Measurements from ENCODE around the gene ERF.
A peak's percentile ranks its signal among the peaks of the same experiment; 100 is the strongest.

The ERF gene

GRCh38 chr19:42207767-42208271, 47.1 kb downstream of the ERF start:
- DNase-seq: peak; percentile 54

DNA sequence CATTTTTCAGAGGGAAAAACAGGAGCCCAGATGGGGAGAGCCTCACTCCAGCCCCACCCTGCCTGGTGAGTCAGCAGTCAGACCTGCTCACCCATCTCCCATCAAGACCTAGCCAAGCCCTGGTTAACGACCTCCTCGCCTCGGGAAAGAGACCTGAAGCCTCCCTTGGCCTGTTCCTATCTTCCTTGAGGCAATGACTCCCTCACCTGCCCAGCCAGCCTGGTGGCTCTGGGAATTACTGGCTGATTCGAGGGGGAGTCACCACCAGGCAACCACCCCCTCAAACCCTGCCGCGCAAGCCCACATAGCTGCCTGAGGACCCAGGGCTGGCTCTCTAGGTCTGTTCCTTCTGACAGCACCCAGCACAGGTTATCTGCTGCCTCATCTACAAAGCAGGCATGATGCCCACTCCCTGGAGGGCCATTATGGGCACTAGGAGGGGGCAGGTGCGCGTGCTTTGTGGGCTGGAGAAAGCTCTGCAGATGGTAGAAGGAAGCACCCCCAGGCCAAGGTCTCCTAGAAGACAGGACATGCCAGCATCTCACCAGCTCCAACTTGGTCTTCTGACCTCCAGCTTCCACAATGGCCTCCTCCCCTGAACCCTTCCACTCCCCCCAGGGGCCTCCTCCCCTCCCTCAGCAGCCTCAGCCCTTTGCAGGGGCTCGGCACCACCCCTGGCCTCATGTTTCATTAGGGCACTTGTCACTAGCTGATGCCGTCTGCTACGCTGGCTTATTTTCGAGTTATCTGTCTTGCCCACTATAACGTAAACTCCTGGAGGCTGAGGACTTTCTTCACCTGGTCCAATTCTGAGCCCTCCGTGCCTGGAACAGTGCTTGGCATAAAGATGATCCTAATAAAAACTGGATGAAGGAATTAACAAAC, 47.8 kb downstream of the ERF start:
- DNase-seq: no peak

DNA sequence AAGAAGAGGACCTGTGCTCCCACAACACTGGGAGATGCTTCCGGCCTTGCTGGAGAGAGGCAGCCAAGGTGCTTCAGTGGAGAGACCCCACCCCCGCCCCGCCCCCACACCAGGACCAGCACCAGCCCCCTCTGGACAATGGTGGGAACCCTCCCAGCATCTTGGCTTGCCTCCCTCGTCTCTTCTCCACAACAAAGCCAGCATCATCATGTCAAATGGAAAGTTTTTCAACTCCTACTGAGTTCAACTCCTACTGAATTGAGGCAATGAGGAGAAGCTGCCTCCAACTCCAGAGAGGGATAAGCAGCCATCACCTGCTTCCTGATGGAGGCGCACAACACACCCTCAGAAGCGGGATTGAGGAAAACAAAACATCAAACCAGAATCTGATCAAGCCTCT, 50.3 kb downstream of the ERF start:
- no peak for DNase-seq

DNA sequence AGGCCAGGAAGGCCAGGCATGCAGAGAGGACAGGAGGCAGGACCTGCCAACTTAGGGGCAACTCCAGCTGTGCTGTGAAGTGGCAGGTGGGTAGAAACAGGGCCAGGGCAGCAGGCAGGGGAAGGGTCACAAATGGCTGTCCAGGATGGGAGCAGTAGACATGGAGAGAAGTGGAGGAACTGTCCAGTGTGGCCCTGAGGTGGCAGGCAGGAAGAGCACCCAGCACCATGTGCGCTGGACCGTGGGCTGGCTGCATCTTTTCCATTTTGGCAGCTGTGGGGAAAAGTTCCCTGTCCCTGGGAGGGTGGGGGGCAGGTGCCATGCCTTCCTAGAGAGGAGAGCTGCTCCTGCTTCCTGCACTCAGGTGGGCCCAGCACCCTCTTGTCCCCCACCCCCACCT, 51.2 kb downstream of the ERF start:
- DNase-seq: no peak

GRCh38 chr19:42202290-42202880, 52.5 kb downstream of the ERF start:
- DNase-seq: no peak

DNA sequence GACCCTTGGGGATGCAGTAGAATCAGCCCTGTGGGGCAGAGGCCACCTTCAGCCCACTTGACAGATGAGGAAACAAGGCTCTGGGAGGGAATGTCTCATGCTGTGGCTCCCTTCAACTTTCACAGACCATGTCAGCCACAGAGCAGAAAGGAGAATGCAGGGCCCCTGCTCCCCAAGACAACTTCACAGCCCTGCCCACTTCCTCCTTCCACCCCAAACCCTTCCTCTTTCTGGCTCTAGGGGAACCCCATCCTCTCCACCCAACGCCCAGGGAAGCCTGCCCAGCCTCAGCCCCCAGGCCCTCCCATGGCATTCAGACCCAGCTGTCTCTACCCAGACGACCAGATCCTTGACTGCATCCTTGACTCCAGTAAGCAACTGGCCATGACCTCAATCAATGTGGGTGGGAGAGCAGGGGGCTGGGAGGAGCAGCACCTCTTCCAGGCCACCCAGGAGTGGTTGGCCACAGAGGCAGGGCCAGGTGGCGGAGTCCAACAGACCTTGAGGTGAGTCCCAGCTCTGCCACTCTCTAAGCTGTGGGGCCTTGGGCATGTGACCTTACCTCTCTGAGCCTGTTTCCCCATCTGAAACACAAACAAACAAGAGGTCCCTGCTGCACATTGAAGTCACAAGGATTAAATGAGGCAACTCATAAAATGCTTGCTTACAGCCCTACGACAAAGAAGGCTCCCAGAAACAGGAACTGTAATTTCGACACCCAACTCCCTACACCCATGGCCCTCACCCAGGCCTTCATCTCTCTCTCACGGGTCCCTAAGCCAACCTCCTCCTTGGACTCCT, 53.2 kb downstream of the ERF start:
- peak; percentile 83 for DNase-seq

- DNase-seq: no peak
Observed at GRCh38 chr19:42200116-42200715, 54.7 kb downstream of the ERF start.

DNA sequence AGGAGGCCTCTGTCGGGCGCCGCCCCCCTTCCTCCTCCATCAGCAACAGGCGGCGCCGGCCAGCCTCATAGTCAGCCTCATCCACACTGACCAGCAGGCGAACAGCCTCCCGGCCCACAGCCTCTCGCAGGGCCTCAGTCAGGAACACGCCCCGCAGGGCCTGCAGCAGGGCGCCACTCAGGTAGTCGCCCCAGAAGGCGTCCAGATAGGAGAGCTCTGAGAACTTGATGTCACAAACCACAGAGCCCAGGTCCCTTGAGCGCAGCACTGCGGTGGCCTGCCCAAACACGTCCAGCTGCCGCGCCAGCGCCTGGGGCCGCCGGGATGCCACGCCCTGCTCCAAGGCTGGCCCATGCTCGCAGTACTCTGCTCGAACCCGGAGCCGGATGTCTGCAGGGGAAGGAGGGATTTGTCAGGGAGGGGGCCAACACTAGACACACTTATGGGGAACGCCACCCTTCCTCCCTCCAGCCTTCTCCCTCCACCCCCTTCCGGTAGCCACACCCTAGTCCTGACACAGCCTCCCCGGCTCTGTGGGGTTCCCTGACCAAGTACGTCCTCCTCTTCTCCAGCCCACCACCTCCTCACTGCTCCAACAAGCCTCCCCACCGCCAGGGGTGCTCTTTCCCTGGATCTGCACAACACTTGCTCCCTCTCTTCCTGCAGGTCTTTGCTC, 55.4 kb downstream of the ERF start:
- DNase-seq: peak; percentile 96

DNA sequence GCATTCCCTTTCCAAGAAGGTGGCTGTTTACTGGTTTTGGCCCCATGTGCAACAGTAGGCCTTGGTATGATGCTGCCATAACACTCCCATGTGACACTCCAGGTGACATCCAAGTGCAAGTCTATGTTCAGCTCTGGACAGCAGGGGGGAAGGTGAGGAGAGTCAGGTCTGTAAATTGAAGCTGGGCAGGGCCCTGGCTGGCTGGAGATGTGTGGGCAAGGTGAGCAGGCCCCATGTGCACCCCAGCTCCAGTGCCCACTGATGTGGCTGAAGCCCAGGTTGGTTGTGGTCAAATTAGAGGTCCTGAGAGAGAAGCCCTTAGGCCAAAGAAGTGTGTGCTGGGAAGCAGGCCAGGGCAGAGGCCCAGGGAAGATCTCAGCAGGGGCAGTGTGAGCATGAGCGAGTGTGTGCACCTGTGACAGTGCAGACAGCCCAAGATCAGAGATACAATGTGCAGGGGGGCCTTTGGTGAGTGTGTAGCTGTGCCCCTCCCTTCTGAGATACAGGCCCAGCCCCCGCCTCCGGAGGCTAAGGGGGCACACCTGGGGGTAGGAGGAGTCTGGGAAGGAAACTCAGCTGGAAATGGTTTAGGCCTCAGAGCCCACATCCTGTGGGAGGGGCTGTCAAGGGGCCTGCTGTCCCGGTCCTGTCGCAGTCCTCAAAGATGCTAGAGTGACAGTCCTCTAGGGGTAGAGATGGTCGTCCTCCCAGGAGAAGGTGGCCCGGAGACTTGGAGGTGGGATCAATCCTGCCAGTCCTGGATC, 56.1 kb downstream of the ERF start:
- DNase-seq: peak; percentile 80
